GM12892 (cell line): ENCODE measurements around the gene CWH43.
"Not testable (repeated sequence)": the region's sequence is repeated elsewhere in the genome, so short reads cannot be mapped to it uniquely, and the experiment has no call there.

Experiments used
- DNase-seq: peaks from one replicate; pipeline ENCODE4 v3.0.0; 2011; ENCODE audit not compliant: insufficient read length
- FAIRE-seq: peaks from 2 replicates; lab custom pipeline; 2011; peaks lifted over from hg19 to GRCh38; lab: Jason Lieb, UNC
- POLR2A ChIP-seq: IDR thresholded peaks from 2 replicates; pipeline ENCODE4 v1.6.1; 2011; ENCODE audit warnings: low read depth, low read length, control low read depth
- POLR2AphosphoS5 ChIP-seq: IDR thresholded peaks from 2 replicates; pipeline ENCODE4 v1.6.1; 2011; ENCODE audit warnings: low read depth, low read length, control low read depth
- TAF1 ChIP-seq: IDR thresholded peaks from 2 replicates; pipeline ENCODE4 v1.6.1; 2011; ENCODE audit warnings: low read depth, mild to moderate bottlenecking, control low read depth, low read length, borderline replicate concordance

The CWH43 gene

DNA sequence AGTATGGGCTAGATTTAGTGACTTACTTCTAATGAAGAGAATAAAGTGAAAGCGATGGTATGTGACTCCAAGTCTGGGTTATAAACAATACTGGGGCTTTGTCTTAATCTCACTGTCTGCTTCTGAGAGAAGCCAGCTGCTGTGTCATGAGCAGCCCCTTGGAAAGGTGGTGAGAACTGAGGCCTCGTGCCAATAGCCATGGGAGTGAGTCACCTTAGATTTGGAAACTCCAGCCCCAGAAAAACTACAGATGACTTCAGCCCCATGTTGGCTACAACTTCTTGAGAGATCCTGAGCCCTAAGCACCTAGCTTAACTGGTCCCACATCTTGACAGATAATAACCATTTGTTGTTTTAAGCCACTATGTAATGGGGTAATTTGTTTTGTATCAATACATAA lies 77.6 kb downstream of the CWH43 start:
- TF ChIP-seq POLR2A, result no peak
- no peak for TF ChIP-seq POLR2AphosphoS5
- no peak for TF ChIP-seq TAF1
- no peak for FAIRE-seq
- no peak for DNase-seq

DNA sequence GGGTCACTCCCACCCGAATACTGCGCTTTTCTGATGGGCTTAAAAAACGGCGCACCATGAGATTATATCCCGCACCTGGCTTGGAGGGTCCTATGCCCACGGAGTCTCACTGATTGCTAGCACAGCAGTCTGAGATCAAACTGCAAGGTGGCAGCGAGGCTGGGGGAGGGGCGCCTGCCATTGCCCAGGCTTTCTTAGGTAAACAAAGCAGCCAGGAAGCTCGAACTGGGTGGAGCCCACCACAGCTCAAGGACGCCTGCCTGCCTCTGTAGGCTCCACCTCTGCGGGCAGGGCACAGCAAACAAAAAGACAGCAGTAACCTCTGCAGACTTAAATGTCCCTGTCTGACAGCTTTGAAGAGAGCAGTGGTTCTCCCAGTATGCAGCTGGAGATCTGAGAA lies 86.1 kb downstream of the CWH43 start:
- FAIRE-seq, DNase-seq: not testable (repeated sequence)

DNA sequence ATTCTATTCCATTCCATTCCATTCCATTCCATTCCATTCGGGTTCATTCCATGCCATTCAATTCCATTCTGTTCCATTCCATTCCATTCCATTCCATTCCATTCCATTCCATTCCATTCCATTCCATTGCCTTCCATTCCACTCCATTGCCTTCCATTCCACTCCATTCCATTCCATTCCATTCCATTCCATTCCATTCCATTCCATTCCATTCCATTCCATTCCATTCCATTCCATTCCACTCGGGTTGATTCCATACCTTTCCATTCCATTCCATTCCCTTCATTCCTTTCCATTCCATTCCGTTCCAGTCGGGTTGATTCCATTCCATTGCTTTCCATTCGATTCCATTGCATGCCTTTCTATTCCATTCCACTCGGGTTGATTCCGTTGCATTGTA lies 105.8 kb downstream of the CWH43 start:
- DNase-seq, FAIRE-seq: not testable (repeated sequence)

DNA sequence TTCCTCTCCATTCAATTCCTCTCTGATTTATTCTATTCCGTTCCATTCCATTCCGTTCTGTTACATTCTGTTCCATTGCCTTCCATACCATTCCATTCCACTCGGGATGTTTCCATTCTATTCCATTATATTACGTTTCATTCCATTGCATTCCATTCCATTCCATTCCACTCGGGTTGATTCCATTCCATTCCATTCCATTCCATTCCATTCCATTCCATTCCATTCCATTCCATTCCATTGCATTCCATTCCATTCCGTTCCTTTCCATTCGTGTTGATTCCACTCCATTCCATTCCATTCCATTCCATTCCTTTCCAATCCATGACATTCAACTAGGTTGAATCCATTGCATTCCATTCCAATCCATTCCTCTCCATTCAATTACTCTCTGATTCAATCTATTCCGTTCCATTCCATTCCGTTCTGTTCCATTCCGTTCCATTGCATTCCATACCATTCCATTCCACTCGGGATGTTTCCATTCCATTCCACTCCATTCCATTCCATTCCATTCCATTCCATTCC lies 106.6 kb downstream of the CWH43 start:
- not testable (repeated sequence) for DNase-seq, FAIRE-seq

DNA sequence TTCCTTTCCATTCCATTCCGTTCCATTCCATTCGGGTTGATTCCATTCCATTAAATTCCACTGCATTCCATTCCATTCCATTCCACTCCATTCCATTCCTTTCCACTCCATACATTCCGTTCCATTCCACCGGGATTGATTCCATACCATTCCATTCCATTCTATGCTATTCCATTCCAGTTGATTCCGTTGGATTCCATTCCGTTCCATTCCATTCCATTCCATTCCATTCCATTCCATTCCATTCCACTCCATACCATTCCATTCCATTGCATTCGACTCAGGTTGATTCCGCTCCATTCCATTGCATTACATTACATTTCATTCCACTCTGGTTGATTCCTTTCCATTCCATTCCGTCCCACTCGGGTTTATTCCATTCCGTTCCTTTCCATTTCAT lies 110.1 kb downstream of the CWH43 start:
- DNase-seq, FAIRE-seq: not testable (repeated sequence)

DNA sequence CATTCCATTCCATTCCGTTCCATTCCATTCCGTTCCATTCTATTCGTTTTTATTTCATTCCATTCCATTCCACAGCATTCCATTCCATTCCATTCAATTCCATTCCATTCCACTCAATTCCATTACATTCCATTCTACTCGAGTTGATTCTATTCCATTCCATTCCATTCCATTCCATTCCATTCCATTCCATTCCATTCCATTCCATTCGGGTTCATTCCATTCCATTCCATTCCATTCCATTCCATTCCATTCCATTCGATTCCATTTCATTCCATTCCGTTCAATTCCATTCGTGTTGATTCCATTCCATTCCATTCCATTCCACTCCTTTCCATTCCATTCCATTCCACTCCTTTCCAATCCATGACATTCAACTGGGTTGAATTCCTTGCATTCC lies 110.6 kb downstream of the CWH43 start:
- FAIRE-seq, DNase-seq: not testable (repeated sequence)

DNA sequence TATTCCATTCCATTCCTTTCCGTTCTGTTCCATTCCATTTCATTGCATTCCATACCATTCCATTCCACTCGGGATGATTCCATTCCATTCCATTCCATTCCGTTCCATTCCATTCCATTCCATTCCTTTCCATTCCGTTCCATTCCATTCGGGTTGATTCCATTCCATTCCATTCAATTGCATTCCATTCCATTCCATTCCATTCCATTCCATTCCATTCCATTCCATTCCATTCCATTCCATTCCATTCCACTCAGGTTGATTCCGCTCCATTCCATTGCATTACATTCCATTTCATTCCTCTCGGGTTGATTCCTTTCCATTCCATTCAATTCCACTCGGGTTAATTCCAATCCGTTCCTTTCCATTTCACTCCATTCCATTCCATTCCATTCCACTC lies 111.0 kb downstream of the CWH43 start:
- not testable (repeated sequence) for DNase-seq, FAIRE-seq

DNA sequence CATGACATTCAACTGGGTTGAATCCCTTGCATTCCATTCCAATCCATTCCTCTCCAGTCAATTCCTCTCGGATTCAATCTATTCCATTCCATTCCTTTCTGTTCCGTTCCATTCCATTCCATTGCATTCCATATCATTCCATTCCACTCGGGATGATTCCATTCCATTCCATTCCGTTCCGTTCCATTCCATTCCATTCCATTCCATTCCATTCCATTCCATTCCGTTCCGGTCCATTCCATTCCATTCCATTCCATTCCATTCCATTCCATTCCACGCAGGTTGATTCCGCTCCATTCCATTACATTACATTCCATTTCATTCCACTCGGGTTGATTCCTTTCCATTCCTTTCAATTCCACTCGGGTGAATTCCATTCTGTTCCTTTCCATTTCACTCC lies 111.4 kb downstream of the CWH43 start:
- FAIRE-seq, DNase-seq: not testable (repeated sequence)

DNA sequence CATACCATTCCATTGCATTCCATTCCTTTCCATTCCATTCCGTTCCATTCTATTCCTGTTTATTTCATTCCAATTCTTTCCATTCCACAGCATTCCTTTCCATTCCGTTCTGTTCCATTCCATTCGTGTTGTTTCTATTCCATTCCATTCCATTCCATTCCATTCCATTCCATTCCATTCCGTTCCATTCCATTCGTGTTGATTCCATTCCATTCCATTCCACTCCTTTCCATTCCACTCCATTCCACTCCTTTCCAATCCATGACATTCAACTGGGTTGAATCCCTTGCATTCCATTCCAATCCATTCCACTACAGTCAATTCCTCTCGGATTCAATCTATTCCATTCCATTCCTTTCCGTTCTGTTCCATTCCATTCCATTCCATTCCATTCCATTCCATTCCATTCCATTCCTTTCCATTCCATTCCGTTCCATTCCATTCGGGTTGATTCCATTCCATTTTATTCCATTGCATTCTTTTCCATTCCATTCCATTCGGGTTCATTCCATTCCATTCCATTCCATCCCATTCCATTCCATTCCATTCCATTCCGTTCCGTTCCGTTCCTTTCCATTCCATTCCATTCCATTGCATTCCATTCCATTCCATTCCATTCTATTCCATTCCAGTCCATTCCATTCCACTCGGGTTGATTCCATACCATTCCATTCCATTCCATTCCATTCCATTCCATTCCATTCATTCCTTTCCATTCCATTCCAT lies 112.1 kb downstream of the CWH43 start:
- FAIRE-seq, result not testable (repeated sequence)

DNA sequence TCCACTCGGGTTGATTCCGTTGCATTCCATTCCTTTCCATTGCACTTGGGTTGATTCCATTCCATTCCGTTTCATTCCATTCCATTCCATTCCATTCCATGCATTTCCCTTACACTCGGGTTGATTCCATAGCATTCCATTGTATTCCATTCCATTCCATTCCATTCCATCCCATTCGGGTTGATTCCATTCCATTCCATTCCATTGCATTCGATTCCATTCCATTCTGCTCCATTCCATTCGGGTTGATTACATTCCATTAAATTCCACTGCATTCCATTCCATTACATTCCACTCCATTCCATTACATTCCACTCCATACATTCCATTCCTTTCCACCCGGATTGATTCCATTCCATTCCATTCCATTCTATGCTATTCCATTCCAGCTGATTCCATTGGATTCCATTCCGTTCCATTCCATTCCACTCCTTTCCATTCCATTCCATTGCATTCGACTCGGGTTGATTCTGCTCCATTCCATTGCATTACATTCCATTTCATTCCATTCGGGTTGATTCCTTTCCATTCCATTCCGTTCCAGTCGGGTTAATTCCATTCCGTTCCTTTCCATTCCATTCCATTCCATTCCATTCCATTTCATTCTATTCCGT lies 113.9 kb downstream of the CWH43 start:
- not testable (repeated sequence) for FAIRE-seq, DNase-seq

More for the DNA sequence above, 112.1 kb downstream of the CWH43 start:
- DNase-seq, result not testable (repeated sequence)

DNA sequence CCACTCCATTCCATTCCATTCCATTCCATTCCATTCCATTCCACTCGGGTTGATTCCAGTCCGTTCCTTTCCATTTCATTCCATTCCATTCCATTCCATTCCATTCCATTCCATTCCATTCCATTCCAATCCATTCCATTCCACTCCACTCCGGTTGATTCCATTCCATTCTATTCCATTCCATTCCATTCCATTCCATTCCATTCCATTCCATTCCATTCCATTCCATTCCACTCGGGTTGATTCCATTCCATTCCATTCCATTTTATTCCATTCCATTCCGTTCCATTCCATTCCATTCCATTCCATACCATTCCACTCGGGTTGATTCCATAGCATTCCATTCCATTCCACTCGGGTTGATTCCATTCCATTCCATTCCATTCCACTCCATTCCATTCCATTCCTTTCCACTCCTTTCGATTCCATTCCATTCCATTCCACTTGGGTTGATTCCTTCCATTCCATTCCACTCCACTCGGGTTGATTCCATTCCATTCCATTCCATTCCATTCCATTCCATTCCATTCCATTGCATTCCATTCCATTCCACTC lies 116.3 kb downstream of the CWH43 start:
- DNase-seq, FAIRE-seq: not testable (repeated sequence)

DNA sequence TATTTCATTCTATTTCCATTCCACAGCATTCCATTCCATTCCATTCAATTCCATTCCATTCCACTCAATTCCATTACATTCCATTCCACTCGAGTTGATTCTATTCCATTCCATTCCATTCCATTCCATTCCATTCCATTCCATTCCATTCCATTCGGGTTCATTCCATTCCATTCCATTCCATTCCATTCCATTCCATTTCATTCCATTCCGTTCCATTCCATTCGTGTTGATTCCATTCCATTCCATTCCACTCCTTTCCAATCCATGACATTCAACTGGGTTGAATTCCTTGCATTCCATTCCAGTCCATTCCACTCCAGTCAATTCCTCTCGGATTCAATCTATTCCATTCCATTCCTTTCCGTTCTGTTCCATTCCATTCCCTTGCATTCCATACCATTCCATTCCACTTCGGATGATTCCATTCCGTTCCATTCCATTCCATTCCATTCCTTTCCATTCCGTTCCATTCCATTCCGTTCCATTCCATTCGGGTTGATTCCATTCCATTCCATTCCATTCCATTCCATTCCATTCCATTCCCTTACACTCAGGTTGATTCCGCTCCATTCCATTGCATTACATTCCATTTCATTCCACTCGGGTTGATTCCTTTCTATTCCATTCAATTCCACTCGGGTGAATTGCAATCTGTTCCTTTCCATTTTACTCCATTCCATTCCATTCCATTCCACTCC lies 117.5 kb downstream of the CWH43 start:
- DNase-seq, FAIRE-seq: not testable (repeated sequence)

DNA sequence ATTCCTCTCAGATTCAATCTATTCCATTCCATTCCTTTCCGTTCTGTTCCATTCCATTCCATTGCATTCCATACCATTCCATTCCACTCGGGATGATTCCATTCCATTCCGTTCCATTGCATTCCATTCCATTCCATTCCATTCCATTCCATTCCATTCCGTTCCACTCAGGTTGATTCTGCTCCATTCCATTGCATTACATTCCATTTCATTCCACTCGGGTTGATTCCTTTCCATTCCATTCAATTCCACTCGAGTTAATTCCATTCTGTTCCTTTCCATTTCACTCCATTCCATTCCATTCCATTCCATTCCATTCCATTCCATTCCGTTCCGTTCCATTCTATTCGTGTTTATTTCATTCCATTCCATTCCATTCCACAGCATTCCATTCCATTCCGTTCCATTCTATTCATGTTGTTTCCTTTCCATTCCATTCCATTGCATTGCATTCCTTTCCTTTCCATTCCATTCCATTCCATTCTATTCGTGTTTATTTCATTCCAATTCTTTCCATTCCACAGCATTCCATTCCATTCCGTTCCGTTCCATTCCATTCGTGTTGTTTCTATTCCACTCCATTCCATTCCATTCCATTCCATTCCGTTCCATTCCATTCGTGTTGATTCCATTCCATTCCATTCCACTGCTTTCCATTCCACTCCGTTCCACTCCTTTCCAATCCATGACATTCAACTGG lies 118.3 kb downstream of the CWH43 start:
- not testable (repeated sequence) for FAIRE-seq, DNase-seq

DNA sequence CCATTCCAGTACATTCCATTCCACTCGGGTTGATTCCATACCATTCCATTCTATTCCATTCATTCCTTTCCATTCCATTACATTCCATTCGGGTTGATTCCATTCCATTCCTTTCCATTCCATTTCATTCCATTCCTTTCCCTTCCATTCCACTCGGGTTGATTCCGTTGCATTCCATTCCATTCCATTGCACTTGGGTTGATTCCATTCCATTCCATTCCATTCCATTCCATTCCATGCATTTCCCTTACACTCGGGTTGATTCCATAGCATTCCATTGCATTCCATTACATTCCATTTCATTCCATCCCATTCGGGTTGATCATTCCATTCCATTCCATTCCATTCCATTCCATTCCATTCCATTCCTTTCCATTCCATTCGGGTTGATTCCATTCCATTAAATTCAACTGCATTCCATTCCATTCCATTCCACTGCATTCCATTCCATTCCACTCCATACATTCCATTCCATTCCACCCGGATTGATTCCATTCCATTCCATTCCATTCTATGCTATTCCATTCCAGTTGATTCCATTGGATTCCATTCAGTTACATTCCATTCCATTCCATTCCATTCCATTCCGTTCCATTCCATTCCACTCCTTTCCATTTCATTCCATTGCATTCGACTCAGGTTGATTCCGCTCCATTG lies 119.3 kb downstream of the CWH43 start:
- FAIRE-seq, DNase-seq: not testable (repeated sequence)

DNA sequence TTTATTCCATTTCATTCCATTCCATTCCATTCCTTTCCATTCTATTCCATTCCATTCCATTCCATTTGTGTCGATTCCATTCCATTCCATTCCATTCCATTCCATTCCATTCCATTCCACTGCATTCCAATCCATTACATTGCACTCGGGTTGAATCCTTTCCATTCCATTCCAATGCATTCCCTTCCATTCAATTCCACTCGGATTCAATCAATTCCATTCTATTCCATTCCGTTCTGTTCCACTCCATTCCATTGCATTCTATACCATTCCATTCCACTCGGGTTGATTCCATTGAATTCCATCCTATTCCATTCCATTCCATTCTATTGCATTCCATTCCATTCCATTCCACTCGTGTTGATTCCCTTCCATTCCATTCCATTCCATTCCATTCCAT lies 121.2 kb downstream of the CWH43 start:
- DNase-seq, FAIRE-seq: not testable (repeated sequence)

DNA sequence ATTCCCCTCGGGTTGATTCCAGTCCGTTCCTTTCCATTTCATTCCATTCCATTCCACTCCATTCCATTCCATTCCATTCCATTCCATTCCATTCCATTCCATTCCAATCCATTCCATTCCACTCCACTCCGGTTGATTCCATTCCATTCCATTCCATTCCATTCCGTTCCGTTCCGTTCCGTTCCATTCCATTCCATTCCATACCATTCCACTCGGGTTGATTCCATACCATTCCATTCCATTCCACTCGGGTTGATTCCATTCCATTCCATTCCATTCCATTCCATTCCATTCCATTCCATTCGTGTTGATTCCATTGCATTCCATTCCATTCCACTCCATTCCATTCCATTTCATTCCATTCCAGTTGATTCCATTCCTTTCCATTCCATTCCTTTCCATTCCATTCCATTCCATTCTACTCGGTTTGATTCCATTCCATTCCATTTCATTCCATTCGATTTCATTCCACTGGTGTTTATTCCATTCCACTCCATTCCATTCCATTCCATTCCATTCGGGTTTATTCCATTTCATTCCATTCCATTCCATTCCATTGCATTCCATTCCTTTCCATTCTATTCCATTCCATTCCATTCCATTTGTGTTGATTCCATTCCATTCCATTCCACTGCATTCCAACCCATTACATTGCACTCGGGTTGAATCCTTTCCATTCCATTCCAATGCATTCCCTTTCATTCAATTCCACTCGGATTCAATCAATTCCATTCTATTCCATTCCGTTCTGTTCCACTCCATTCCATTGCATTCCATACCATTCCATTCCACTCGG lies 122.3 kb downstream of the CWH43 start:
- FAIRE-seq, result not testable (repeated sequence)

DNA sequence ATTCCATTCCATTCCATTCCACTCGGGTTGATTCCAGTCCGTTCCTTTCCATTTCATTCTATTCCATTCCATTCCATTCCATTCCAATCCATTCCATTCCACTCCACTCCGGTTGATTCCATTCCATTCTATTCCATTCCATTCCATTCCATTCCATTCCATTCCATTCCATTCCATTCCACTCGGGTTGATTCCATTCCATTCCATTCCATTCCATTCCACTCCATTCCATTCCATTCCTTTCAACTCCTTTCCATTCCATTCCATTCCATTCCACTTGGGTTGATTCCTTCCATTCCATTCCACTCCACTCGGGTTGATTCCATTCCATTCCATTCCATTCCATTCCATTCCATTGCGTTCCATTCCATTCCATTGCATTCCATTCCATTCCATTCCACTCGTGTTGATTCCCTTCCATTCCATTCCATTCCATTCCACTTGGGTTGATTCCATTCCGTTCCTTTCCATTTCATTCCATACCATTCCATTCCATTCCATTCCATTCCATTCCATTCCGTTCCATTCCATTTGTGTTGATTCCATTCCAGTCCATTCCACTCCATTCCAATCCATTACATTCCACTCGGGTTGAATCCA lies 123.6 kb downstream of the CWH43 start:
- FAIRE-seq, DNase-seq: not testable (repeated sequence)

More for the DNA sequence above, 122.3 kb downstream of the CWH43 start:
- not testable (repeated sequence) for DNase-seq
